Activated CD4-positive, alpha-beta T cell treated with anti-CD3 and anti-CD28 coated beads for 36 hours (primary cell): ENCODE measurements around the gene DAAM2. TPM values are rescaled to one million over a fixed set of nuclear protein-coding genes. Genes with fewer than 3 reads are reported as not detected.

ENCODE experiments used
- ATAC-seq: fragments of 200-7000 bp; cut with Tn5 transposase; one replicate; pipeline ENCODE4 v1.10.0; 2021; ENCODE audit warnings: mild to moderate bottlenecking, moderate library complexity
- CTCF ChIA-PET: fragments of 350-600 bp; sonication (Branson Sonifier 250); formaldehyde crosslinking; loops from one replicate; lab custom pipeline; 2021; ENCODE audit warnings: antibody characterized with exemption; lab: Charles Lee
- POLR2A ChIA-PET: fragments of 350-600 bp; sonication (Branson Sonifier 250); formaldehyde crosslinking; loops from one replicate; lab custom pipeline; 2021; ENCODE audit warnings: antibody characterized with exemption, inconsistent platforms; lab: Charles Lee
- DNase-seq: peaks from one replicate; pipeline ENCODE4 v3.0.0-alpha.2; 2020
- H3K27ac Mint-ChIP-seq: one replicate; pipeline ENCODE4 v1.8.0; 2021; ENCODE audit warnings: mixed read lengths
- H3K27me3 Mint-ChIP-seq: one replicate; pipeline ENCODE4 v1.8.0; 2021; ENCODE audit warnings: mixed read lengths
- H3K36me3 Mint-ChIP-seq: one replicate; pipeline ENCODE4 v1.8.0; 2021; ENCODE audit warnings: low read depth, mixed read lengths
- H3K4me1 Mint-ChIP-seq: one replicate; pipeline ENCODE4 v1.8.0; 2021; ENCODE audit warnings: mixed read lengths
- H3K4me3 Mint-ChIP-seq: one replicate; pipeline ENCODE4 v1.8.0; 2021; ENCODE audit warnings: mild to moderate bottlenecking, moderate library complexity, mixed read lengths
- H3K9me3 Mint-ChIP-seq: one replicate; pipeline ENCODE4 v1.8.0; 2021; ENCODE audit warnings: low read depth, mixed read lengths
- intact Hi-C, 2 experiments: fragments of 100-400 bp; cut with DNase I in 1 of 2; cut with micrococcal nuclease in 1 of 2; formaldehyde crosslinking; loops; one replicate each; pipeline versions ENCODE4 v1.14.2 to v1.15.1; 2022 to 2024; cut with DNase I, micrococcal nuclease
- total RNA-seq, 2 experiments: library from RNA; stranded (reverse); gene quantifications; one replicate each; pipeline ENCODE4 v1.2.3, GENCODE V29; 2021

DAAM2 gene
- total RNA-seq, 2 experiments from 2014 or later = not detected

DNA sequence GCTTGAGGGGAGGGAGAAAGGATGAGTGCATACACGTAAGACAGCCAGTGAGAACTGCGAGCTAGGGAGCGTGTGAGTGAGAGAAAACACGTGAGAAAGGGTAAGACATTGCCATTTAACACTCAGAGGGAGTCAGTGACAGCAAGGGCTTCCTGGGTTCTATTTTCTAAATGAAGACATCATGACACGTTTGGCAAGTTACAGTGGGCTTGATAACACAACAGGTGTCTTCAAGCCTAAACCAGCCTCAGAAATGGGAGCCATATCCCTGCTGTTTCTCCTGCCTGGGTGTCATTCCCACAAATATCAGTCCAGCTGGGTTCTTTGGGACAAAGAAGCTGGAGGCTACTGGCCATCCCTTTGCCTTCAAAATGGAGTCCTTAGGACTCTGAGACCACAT lies 159.0 kb downstream of the DAAM2 start:
- Mint-ChIP-seq H3K4me3 (no peak overlapping the region), H3K27me3 (peaks cover 3% of the 10 kb centered on the region), H3K9me3 (no peaks in the 10 kb centered on the region), H3K27ac (no peak overlapping the region), H3K36me3 (no peaks in the 10 kb centered on the region), H3K4me1 (no peaks in the 10 kb centered on the region)
- ChIA-PET POLR2A (no interaction called here), CTCF (no interaction called here)
- ATAC-seq (no peak), DNase-seq (no peak)
- intact Hi-C loops = no loop called here

DNA sequence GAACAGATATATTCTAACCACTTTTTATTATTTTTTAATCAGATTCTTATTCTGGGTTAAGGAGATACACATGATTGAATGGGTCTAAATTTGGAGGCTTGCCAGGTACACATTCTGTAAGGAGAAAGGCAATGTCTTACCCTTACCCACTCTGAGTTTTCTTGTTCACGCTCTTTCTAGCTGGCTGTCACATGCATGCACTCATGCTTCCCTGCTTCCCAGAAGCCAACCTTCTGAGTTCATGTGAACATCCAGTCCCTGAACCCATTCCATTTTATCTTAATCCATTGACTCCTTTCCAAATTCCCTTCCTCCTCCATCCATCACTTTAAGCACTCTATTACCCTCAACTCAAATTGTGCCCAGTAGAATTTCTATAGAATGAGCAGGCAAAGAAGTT lies 159.5 kb downstream of the DAAM2 start:
- ATAC-seq = no peak
- H3K27ac Mint-ChIP-seq = no peak overlapping the region
- H3K4me3 Mint-ChIP-seq = no peak overlapping the region
- ChIA-PET CTCF (no interaction called here), POLR2A (no interaction called here)
- intact Hi-C loops = no loop called here
- no peaks in the 10 kb centered on the region for H3K9me3 Mint-ChIP-seq
- no peaks in the 10 kb centered on the region for H3K4me1 Mint-ChIP-seq
- H3K36me3 Mint-ChIP-seq = no peaks in the 10 kb centered on the region
- no peak for DNase-seq
- H3K27me3 Mint-ChIP-seq = peaks cover 3% of the 10 kb centered on the region

DNA sequence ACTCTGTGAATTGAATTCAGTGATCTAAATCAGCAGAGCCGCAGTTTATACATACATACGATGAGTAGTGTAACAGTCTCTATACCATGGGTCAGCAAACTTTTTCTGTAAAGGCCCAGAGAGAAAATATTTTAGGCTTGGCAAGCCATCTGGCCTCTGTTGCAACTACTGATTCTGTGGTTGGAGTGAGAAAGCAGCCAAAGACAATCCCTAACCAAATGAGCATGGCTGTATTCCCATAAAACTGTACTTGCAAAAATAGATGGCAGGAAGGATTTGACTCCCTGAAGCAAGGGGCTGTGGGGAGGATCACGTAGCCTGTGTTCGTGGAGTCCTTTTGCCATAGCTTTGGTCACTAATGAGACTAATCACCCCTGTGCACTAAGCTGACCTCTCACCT lies 160.0 kb downstream of the DAAM2 start:
- H3K4me1 Mint-ChIP-seq = no peaks in the 10 kb centered on the region
- no peaks in the 10 kb centered on the region for H3K9me3 Mint-ChIP-seq
- no peaks in the 10 kb centered on the region for H3K36me3 Mint-ChIP-seq
- ChIA-PET CTCF (no interaction called here), POLR2A (no interaction called here)
- ATAC-seq = no peak
- no peak overlapping the region for H3K27ac Mint-ChIP-seq
- H3K27me3 Mint-ChIP-seq = peaks cover 6% of the 10 kb centered on the region
- H3K4me3 Mint-ChIP-seq = no peak overlapping the region
- DNase-seq = no peak
- intact Hi-C loops = no loop called here

GRCh38 chr6:39953076-39953618 lies 161.0 kb downstream of the DAAM2 start:
- ATAC-seq = no peak
- CTCF ChIA-PET = no interaction called here
- Mint-ChIP-seq H3K9me3 (no peaks in the 10 kb centered on the region), H3K36me3 (no peaks in the 10 kb centered on the region), H3K27ac (no peak overlapping the region), H3K27me3 (peaks cover 8% of the 10 kb centered on the region), H3K4me1 (no peaks in the 10 kb centered on the region), H3K4me3 (no peak overlapping the region)
- DNase-seq = no peak
- POLR2A ChIA-PET = no interaction called here
- intact Hi-C loops = no loop called here

Other genes with a start within 250 kb of the DAAM2 start
- under 1 TPM; 0.43 to 0.49 TPM for gene KIF6, start 67.0 kb upstream of the DAAM2 start, total RNA-seq
- gene MOCS1, start 142.1 kb downstream of the DAAM2 start, total RNA-seq = 1 to 10 TPM; 6.2 to 6.4 TPM